K562 (cell line): ENCODE measurements around the gene MEGF9. TPM values are rescaled to one million over a fixed set of nuclear protein-coding genes. Genes with fewer than 3 reads are reported as not detected.

Source experiments
- ATAC-seq: fragments of 200-7000 bp; cut with Tn5 transposase; 3 replicates; pipeline ENCODE4 v1.9.1; 2020; ENCODE audit warnings: moderate library complexity
- BruUV-seq: library from RNA; stranded (reverse); fragments of 400-500 nt; replicated peaks from 2 replicates; lab custom pipeline; 2021; lab: Mats Ljungman, UMichigan
- CTCF ChIA-PET: fragments of 300-600 bp; formaldehyde crosslinking; extraction: SDS; loops from one replicate; lab custom pipeline; 2021; ENCODE audit warnings: low intra/inter-chr PET ratio; lab: Yijun Ruan, JAX
- POLR2A ChIA-PET: fragments of 300-600, 350-650 bp; sonication (Branson Sonifier 250); formaldehyde crosslinking; extraction: SDS; loops from one replicate; lab custom pipeline; 2021; ENCODE audit warnings: antibody characterized with exemption, inconsistent platforms; lab: Yijun Ruan, JAX
- DNase-seq, 4 experiments: peaks; one replicate each; pipeline versions ENCODE4 v3.0.0 to v3.0.0-alpha.2; 2011 to 2018; ENCODE audit warnings: low spot score in 3 of 4, mixed read lengths in 3 of 4; ENCODE audit errors: extremely low read depth in 1 of 4
- FAIRE-seq: peaks from 2 replicates; lab custom pipeline; 2011; peaks lifted over from hg19 to GRCh38; lab: Jason Lieb, UNC
- H2AFZ ChIP-seq: 2 replicates; pipeline ENCODE4 v1.6.0; 2011; ENCODE audit warnings: low read depth, low read length, control low read depth, inconsistent platforms
- H3K27ac ChIP-seq: fragments of 200-600 bp; 3 replicates; pipeline ENCODE4 v1.8.0; 2011; ENCODE audit warnings: low read depth, mild to moderate bottlenecking, control low read depth, inconsistent platforms, low read length, moderate library complexity, mixed read lengths; ENCODE audit errors: extremely low read depth
- H3K27me3 ChIP-seq, 2 experiments: fragments of 300-600 bp in 1 of 2; 2 replicates in 1 of 2; 3 replicates in 1 of 2; pipeline versions ENCODE4 v1.6.0 to v1.8.0; 2011; ENCODE audit warnings: inconsistent platforms in 2 of 2, low read length in 2 of 2, mild to moderate bottlenecking in 1 of 2, mixed read lengths in 1 of 2, moderate library complexity in 1 of 2; ENCODE audit not compliant: control insufficient read depth in 2 of 2, insufficient read depth in 2 of 2
- H3K36me3 ChIP-seq: fragments of 300-600 bp; 3 replicates; pipeline ENCODE4 v1.8.0; 2011; ENCODE audit warnings: mild to moderate bottlenecking, low read length, inconsistent platforms; ENCODE audit not compliant: control insufficient read depth, insufficient read depth
- H3K4me1 ChIP-seq, 2 experiments: fragments of 200-600 bp in 1 of 2; replicated peaks in 1 of 2; 2 replicates in 1 of 2; 3 replicates in 1 of 2; pipeline versions ENCODE4 v1.5.1 to v1.8.0; 2011; ENCODE audit warnings: inconsistent platforms in 2 of 2, low read length in 2 of 2, mild to moderate bottlenecking in 1 of 2, mixed read lengths in 1 of 2, moderate library complexity in 1 of 2; ENCODE audit not compliant: control insufficient read depth in 2 of 2, insufficient read depth in 2 of 2
- H3K4me2 ChIP-seq: 2 replicates; pipeline ENCODE4 v1.6.1; 2011; ENCODE audit warnings: low read length, control low read depth, inconsistent platforms, mixed read lengths; ENCODE audit not compliant: insufficient read depth
- H3K4me3 ChIP-seq: fragments of 200-600 bp; sonication (generic), shearing (Covaris generic); 2 replicates; pipeline ENCODE4 v1.5.1; 2016; ENCODE audit warnings: control low read depth, inconsistent platforms
- H3K79me2 ChIP-seq: fragments of 200-600 bp; 3 replicates; pipeline ENCODE4 v1.8.0; 2011; ENCODE audit warnings: low read length, inconsistent platforms; ENCODE audit not compliant: control insufficient read depth, insufficient read depth
- H3K9ac ChIP-seq, 2 experiments: 2 replicates each; pipeline versions ENCODE4 v1.6.0 to v1.6.1; 2011; ENCODE audit warnings: low read depth in 2 of 2, low read length in 2 of 2, control low read depth in 1 of 2, inconsistent platforms in 1 of 2, mild to moderate bottlenecking in 1 of 2, mixed read lengths in 1 of 2; ENCODE audit not compliant: insufficient read depth in 1 of 2
- H3K9me1 ChIP-seq: one replicate; pipeline ENCODE4 v1.6.0; 2011; ENCODE audit warnings: inconsistent platforms, mild to moderate bottlenecking, low read length, moderate library complexity; ENCODE audit not compliant: control insufficient read depth, insufficient read depth
- H3K9me3 ChIP-seq: replicated peaks from 2 replicates; pipeline ENCODE4 v1.5.1; 2011; ENCODE audit warnings: low read depth, low read length, inconsistent platforms; ENCODE audit not compliant: control insufficient read depth, insufficient read depth
- H4K20me1 ChIP-seq: replicated peaks from 2 replicates; pipeline ENCODE4 v1.6.1; 2011; ENCODE audit warnings: low read length, inconsistent platforms, mixed read lengths; ENCODE audit not compliant: control insufficient read depth, insufficient read depth
- C11orf30 ChIP-seq: fragments of 450-650 bp; IDR thresholded peaks from 2 replicates; pipeline ENCODE4 v1.6.1; 2016; ENCODE audit warnings: low read depth, mild to moderate bottlenecking
- CHAMP1 ChIP-seq: fragments of 450-650 bp; IDR thresholded peaks from 2 replicates; pipeline ENCODE4 v1.6.1; 2016; ENCODE audit warnings: mild to moderate bottlenecking
- SIX5 ChIP-seq, 2 experiments: IDR thresholded peaks; 2 replicates each; pipeline ENCODE4 v1.6.1; 2011; ENCODE audit warnings: low read length in 2 of 2, borderline replicate concordance in 1 of 2, low read depth in 1 of 2, mild to moderate bottlenecking in 1 of 2, moderate library complexity in 1 of 2; ENCODE audit not compliant: insufficient read depth in 1 of 2
- ZNF316 ChIP-seq: fragments of 450-650 bp; IDR thresholded peaks from 2 replicates; pipeline ENCODE4 v1.6.1; 2016
- WGBS: fragments of 100-300 bp; shearing (Covaris generic); methylation state at CpG from one replicate; pipeline ENCODE4 v1.1.6; 2016; ENCODE audit warnings: low coverage, mixed read lengths; ENCODE audit not compliant: insufficient coverage; ENCODE audit errors: missing lambda C conversion rate; 5-methylcytosine and 5-hydroxymethylcytosine counted together
- in situ Hi-C: fragments of 300-500 bp; cut with MboI; formaldehyde crosslinking; loops from 4 replicates; pipeline ENCODE4 v1.15.0; 2018; ENCODE audit warnings: inconsistent platforms, mixed read lengths
- intact Hi-C: fragments of 100-400 bp; cut with micrococcal nuclease; formaldehyde crosslinking; loops from 2 replicates; pipeline ENCODE4 v1.14.2; 2022
- polyA plus RNA-seq, 8 experiments: library from polyadenylated mRNA; depleted of rRNA in 4 of 8; stranded (reverse) in 5 of 8; unstranded in 3 of 8; fragments of >200 nt; fragmentation: Nextera tagmentation in 2 of 8; fragmentation: Illumina TruSeq in 1 of 8; extraction: Ambion mirVana in 2 of 8; extraction: Trizol in 1 of 8; gene quantifications; 2 replicates each; pipeline versions ENCODE4 v1.2.1 to v1.2.3, GENCODE V29; 2011 to 2014; ENCODE audit warnings: inconsistent platforms in 1 of 8, missing spikeins in 1 of 8
- total RNA-seq, 7 experiments: library from RNA; depleted of rRNA in 6 of 7; stranded (reverse); fragments of >200 nt in 6 of 7; fragmentation: Illumina TruSeq in 2 of 7; extraction: Trizol in 2 of 7; gene quantifications; 2 replicates each; pipeline versions ENCODE4 v1.2.1 to v1.2.3, GENCODE V29; 2011 to 2021; ENCODE audit warnings: low replicate concordance in 1 of 7

Gene MEGF9
- total and polyA plus RNA-seq, 9 of the 15 experiments (the other 6 are each of a cell fraction or from before 2014, with no cell fraction given), result 2.1 to 6.2 (median 3.8) TPM

- H3K27ac ChIP-seq, result no peak overlapping the region
- WGBS, result 68% methylated on average over 2 of the region's 2 CpGs
- no peak overlapping the region for H3K4me3 ChIP-seq
Measured at GRCh38 chr9:120717176-120717575, 2.9 kb upstream of the MEGF9 start.

More at GRCh38 chr9:120717176-120717575, 2.9 kb upstream of the MEGF9 start:
- POLR2A ChIA-PET, result interaction anchor here (0.7 to 1.2 kb wide), 4 partner anchors 8 to 359 kb away, joined by 3 to 5 read pairs (median 4); no protein-coding TSS in a partner anchor
- no peaks in the 10 kb centered on the region for H3K27me3 ChIP-seq
- H3K79me2 ChIP-seq, result peaks cover 19% of the 10 kb centered on the region; the same call in 2 of the 3 replicates
- no peaks in the 10 kb centered on the region for H3K9me3 ChIP-seq
- DNase-seq (no peak), FAIRE-seq (peak; percentile 6), ATAC-seq (no peak)
- no peaks in the 10 kb centered on the region for H3K9me1 ChIP-seq
- CTCF ChIA-PET, result no interaction called here
- in situ Hi-C loops, result no loop called here
- no peak overlapping the region for H3K9ac ChIP-seq
- BruUV-seq, result no TSS peak
- no peaks in the 10 kb centered on the region; the same call in 1 of the 2 replicates for H4K20me1 ChIP-seq
- TF ChIP-seq CHAMP1, result no peak
- peak; percentile 38 for TF ChIP-seq C11orf30
- peak; percentile 49 for TF ChIP-seq ZNF316
- TF ChIP-seq SIX5 (IDR thresholded peaks at IDR 0.05; ENCODE audit: borderline replicate concordance in 1 of 2, insufficient read depth in 1 of 2, low read depth in 1 of 2, low read length in 2 of 2), result no peak
- H2AFZ ChIP-seq, result peak overlapping the region; percentile 58; the same call in 1 of the 2 replicates
- no peaks in the 10 kb centered on the region for H3K36me3 ChIP-seq
- H3K4me1 ChIP-seq, result peaks cover 14 to 23% of the 10 kb centered on the region in 2 experiments; a peak in 4 of 5 replicates
- no peak overlapping the region for H3K4me2 ChIP-seq
- intact Hi-C loops, result no loop called here
